DND-41 (cell line): ENCODE data around the gene VAPA.

Experiments
- CTCF ChIP-seq: IDR thresholded peaks from 2 replicates; pipeline ENCODE4 v1.5.1; 2012; ENCODE audit warnings: borderline replicate concordance, low read length, moderate library complexity, mild to moderate bottlenecking; ENCODE audit not compliant: poor library complexity, severe bottlenecking; ENCODE audit errors: extremely low read depth
- EZH2 ChIP-seq: IDR thresholded peaks from 3 replicates; pipeline ENCODE4 v1.6.1; 2012; ENCODE audit warnings: borderline replicate concordance, low read depth, mild to moderate bottlenecking, moderate library complexity, low read length, inconsistent platforms; ENCODE audit not compliant: severe bottlenecking

GRCh38 chr18:9974279-9974915, 60.6 kb downstream of the VAPA start:
- TF ChIP-seq EZH2 (no peak), CTCF (no peak)
